Measurements from ENCODE around the gene GNAO1. TPM values are rescaled to one million over a fixed set of nuclear protein-coding genes. Genes with fewer than 3 reads are reported as not detected.

Gene GNAO1
- polyA plus RNA-seq, 1 donor (not counting 4 experiments of a cell fraction or from before 2014, with no cell fraction given): 0.13 TPM

DNA sequence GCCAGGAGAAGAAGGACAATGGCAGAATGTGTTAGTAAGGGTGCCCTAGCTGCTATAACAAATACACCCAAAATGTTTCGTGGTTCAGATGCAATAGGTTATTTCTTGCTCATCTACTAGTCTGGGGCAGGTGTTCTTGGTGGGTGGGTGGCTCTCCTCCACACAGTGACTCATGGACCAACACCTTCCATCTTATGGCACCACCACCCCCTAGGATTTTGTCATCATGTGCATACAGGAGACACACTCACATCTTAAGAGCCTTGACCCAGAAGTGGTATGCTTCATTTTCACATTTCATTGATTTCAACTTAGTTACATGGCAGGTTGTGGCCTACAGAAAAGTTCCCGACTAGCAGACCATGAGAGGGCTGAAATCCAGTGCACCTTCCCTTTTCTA is 119.4 kb downstream of the GNAO1 start:
- H3K4me2 ChIP-seq (ENCODE audit: control insufficient read depth, extremely low read depth, insufficient read depth, low read depth, low read length): no peak overlapping the region
- no peaks in the 10 kb centered on the region for H3K36me3 ChIP-seq (ENCODE audit: control insufficient read depth in 2 of 2, extremely low read depth in 1 of 2, insufficient read depth in 2 of 2, low read length in 2 of 2)
- DNase-seq (ENCODE audit: low read depth, low spot score): no peak
- H2AFZ ChIP-seq (ENCODE audit: control insufficient read depth, low read length): no peak overlapping the region
- H3K4me3 ChIP-seq (ENCODE audit: control insufficient read depth in 2 of 3, extremely low read depth in 1 of 3, insufficient read depth in 2 of 3, low read depth in 1 of 3, low read length in 3 of 3): no peak overlapping the region
- H3K9me3 ChIP-seq (ENCODE audit: control insufficient read depth, low read depth, low read length): no peaks in the 10 kb centered on the region
- no peak overlapping the region for H3K9ac ChIP-seq (ENCODE audit: control insufficient read depth, extremely low read depth, insufficient read depth, low read length)
- no peaks in the 10 kb centered on the region for H4K20me1 ChIP-seq (ENCODE audit: control insufficient read depth, extremely low read depth, insufficient read depth, low read length)
- H3K27ac ChIP-seq (ENCODE audit: control insufficient read depth, insufficient read depth, low read length): no peak overlapping the region
- no peaks in the 10 kb centered on the region for H3K79me2 ChIP-seq (ENCODE audit: control insufficient read depth, insufficient read depth, low read length)
- peaks cover 10% of the 10 kb centered on the region for H3K27me3 ChIP-seq (ENCODE audit: control insufficient read depth, extremely low read depth, insufficient read depth, low read length)
- H3K9me1 ChIP-seq (ENCODE audit: control insufficient read depth, extremely low read depth, insufficient read depth, low read length): no peaks in the 10 kb centered on the region
- dilution Hi-C loops (cut with MboI; ENCODE audit: extremely low pct_ligation_motif_present, low sequenced_read_pairs): no loop called here
- no peaks in the 10 kb centered on the region for H3K4me1 ChIP-seq (ENCODE audit: control insufficient read depth, extremely low read depth, insufficient read depth, low read length)
- TF ChIP-seq EZH2 (IDR thresholded peaks at IDR 0.05; ENCODE audit: low read length): no peak
- TF ChIP-seq, protein P1, sequence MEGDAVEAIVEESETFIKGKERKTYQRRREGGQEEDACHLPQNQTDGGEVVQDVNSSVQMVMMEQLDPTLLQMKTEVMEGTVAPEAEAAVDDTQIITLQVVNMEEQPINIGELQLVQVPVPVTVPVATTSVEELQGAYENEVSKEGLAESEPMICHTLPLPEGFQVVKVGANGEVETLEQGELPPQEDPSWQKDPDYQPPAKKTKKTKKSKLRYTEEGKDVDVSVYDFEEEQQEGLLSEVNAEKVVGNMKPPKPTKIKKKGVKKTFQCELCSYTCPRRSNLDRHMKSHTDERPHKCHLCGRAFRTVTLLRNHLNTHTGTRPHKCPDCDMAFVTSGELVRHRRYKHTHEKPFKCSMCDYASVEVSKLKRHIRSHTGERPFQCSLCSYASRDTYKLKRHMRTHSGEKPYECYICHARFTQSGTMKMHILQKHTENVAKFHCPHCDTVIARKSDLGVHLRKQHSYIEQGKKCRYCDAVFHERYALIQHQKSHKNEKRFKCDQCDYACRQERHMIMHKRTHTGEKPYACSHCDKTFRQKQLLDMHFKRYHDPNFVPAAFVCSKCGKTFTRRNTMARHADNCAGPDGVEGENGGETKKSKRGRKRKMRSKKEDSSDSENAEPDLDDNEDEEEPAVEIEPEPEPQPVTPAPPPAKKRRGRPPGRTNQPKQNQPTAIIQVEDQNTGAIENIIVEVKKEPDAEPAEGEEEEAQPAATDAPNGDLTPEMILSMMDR (optimal IDR thresholded peaks at IDR 0.05 in 1 of 3, IDR thresholded peaks at IDR 0.05 in 1 of 3, conservative IDR thresholded peaks at IDR 0.05 in 1 of 3; ENCODE audit: extremely low read depth in 1 of 3, insufficient read depth in 2 of 3, low read length in 3 of 3): no peak
- no peak for FAIRE-seq

DNA sequence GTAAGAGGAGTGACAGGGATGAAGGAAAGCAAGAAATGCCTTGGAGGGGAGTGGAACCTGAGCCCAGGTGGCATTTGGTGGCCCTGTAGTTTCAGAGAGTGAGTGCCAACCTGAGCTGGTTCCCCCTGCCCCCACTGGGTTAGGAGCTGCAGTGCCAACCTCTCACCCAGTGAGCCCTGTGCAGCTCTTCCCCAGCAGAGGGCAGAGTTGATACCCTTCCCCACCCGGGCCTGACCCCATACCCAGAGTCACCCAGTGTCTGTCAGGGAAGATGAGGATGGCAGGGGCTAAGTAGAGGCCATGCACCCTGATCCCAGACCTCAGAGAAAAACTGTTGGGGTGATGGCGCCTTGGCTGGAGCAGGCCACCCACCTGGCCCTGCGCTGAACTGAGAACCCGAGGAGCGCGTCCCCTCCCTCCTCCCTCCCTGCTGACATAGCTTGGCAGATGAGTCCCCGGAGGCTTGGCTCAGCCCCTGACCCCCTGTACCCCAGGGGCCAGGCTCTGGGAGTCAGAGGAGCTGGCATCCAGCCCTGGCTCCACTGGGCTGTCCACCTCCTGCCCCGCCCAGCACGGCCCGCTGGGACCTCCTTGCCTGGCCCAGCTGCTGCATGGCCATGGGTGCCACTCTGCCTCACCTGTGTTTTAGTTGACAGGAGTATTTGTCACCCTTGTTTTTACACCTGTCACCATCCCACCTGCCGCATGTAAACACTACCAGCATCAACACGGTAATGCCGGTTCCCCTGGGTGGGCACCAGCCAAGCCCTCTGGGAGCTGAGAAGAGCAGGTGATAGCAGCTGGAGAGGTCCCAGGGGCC is 120.1 kb downstream of the GNAO1 start:
- dilution Hi-C loops (cut with MboI; ENCODE audit: extremely low pct_ligation_motif_present, low sequenced_read_pairs): no loop called here

More for the DNA sequence above, 120.1 kb downstream of the GNAO1 start:
- no peak overlapping the region for H3K4me3 ChIP-seq (ENCODE audit: control insufficient read depth in 2 of 3, extremely low read depth in 1 of 3, insufficient read depth in 2 of 3, low read depth in 1 of 3, low read length in 3 of 3)
- no peaks in the 10 kb centered on the region for H4K20me1 ChIP-seq (ENCODE audit: control insufficient read depth, extremely low read depth, insufficient read depth, low read length)
- no peak overlapping the region for H3K4me2 ChIP-seq (ENCODE audit: control insufficient read depth, extremely low read depth, insufficient read depth, low read depth, low read length)
- no peak overlapping the region for H3K27ac ChIP-seq (ENCODE audit: control insufficient read depth, insufficient read depth, low read length)
- no peaks in the 10 kb centered on the region for H3K79me2 ChIP-seq (ENCODE audit: control insufficient read depth, insufficient read depth, low read length)
- no peak overlapping the region for H2AFZ ChIP-seq (ENCODE audit: control insufficient read depth, low read length)
- peaks cover 10% of the 10 kb centered on the region for H3K27me3 ChIP-seq (ENCODE audit: control insufficient read depth, extremely low read depth, insufficient read depth, low read length)
- H3K9ac ChIP-seq (ENCODE audit: control insufficient read depth, extremely low read depth, insufficient read depth, low read length): no peak overlapping the region
- H3K9me3 ChIP-seq (ENCODE audit: control insufficient read depth, low read depth, low read length): no peaks in the 10 kb centered on the region
- TF ChIP-seq, protein P1 (optimal IDR thresholded peaks at IDR 0.05 in 1 of 3, IDR thresholded peaks at IDR 0.05 in 1 of 3, conservative IDR thresholded peaks at IDR 0.05 in 1 of 3; ENCODE audit: extremely low read depth in 1 of 3, insufficient read depth in 2 of 3, low read length in 3 of 3): peak; percentile 20 to 56 (median 36)
- TF ChIP-seq EZH2 (IDR thresholded peaks at IDR 0.05; ENCODE audit: low read length): no peak
- no peaks in the 10 kb centered on the region for H3K9me1 ChIP-seq (ENCODE audit: control insufficient read depth, extremely low read depth, insufficient read depth, low read length)
- DNase-seq (ENCODE audit: low read depth, low spot score) (no peak), FAIRE-seq (no peak)
- no peaks in the 10 kb centered on the region for H3K4me1 ChIP-seq (ENCODE audit: control insufficient read depth, extremely low read depth, insufficient read depth, low read length)
- H3K36me3 ChIP-seq (ENCODE audit: control insufficient read depth in 2 of 2, extremely low read depth in 1 of 2, insufficient read depth in 2 of 2, low read length in 2 of 2): no peaks in the 10 kb centered on the region

All from keratinocyte (primary cell).